HG02981 (cell line): ENCODE measurements around the gene MRPL24.

Source experiments
- ATAC-seq: cut with Tn5 transposase; IDR thresholded peaks from one replicate; pipeline ENCODE4 v1.9.1; 2021; ENCODE audit warnings: mild to moderate bottlenecking, moderate library complexity; ENCODE audit not compliant: unreplicated experiment

Gene MRPL24

GRCh38 chr1:156744344-156744743, 3.5 kb upstream of the MRPL24 start:
- no peak for ATAC-seq

DNA sequence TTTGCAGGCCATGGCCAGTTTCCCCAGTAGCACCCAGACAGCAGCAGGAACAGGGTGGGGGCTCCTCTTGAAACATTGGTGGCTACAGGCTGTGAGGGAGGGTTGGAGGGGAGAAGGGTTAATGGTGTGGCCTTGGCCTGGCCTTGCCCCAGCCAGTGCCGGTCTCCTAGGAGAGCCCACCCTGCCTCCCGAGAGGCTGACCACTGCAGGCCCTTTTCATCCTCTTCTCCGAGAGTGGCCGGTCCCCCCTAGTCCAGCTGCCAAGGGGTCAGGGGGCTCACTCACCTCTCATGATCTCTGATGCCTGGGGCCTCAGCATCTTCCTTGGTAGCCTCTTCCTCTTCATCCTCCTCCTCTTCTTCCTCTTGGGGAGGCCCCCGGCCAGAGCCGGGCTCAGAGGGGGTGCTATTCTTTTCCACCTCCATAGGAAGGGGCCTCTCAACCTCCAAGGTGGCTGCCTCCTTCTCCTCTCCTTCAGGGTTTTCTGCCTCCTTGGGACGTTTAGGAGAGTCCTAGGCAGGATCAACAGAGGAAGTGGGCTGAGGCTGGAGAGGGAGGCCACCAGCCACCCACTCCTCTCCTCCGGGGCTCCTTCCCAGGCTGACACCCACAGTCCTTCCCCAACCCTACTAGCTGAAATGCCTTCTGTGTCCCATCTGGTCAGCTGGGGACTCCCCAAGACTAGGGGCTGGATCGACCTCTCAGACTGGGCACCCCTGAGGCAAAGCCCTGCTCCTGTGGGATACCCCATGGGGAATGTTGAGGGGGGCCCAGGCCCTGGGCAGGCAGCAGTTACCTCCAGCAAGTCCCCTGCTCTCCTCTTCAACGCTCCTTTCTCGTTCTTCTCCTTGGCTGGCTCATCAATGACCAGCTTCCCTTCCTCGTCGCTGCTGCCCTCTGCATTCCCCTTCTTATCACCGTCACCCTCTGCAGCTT, 2.7 kb upstream of the MRPL24 start:
- no peak for ATAC-seq

GRCh38 chr1:156742801-156743200, 1.9 kb upstream of the MRPL24 start:
- no peak for ATAC-seq

- ATAC-seq = no peak
These were observed 1.1 kb upstream of the MRPL24 start for GRCh38 chr1:156742017-156742416.

DNA sequence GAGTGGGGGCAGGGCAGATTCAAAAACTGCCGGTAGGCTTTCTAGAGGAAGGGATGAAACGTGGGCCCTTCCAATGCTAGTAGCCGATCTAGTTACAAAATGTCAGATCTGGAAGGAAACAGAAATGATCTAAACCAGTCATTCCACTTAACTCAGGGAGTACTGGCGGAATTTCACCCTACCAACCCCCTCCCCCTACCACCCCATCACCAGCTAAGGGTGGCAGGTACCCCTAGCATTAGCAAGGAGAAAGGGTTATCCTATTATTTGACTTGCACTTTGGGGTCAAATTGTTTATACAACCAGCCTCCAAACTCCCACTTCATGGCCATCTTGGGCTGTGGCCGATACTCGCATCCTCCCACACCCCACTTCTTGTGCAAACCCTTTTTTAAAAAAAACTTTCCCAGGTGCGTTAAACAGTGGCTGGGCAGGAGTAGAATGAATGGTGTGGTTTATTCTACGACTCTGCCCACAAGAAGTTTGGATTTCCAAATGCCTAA, 644 bp upstream of the MRPL24 start:
- ATAC-seq = no peak

- peak; percentile 3 for ATAC-seq
These were observed 599 bp downstream of the MRPL24 start for GRCh38 chr1:156740237-156740740.

- no peak for ATAC-seq
These were observed 2.0 kb downstream of the MRPL24 start for GRCh38 chr1:156738916-156739315.

GRCh38 chr1:156738407-156738806, 2.5 kb downstream of the MRPL24 start:
- no peak for ATAC-seq

DNA sequence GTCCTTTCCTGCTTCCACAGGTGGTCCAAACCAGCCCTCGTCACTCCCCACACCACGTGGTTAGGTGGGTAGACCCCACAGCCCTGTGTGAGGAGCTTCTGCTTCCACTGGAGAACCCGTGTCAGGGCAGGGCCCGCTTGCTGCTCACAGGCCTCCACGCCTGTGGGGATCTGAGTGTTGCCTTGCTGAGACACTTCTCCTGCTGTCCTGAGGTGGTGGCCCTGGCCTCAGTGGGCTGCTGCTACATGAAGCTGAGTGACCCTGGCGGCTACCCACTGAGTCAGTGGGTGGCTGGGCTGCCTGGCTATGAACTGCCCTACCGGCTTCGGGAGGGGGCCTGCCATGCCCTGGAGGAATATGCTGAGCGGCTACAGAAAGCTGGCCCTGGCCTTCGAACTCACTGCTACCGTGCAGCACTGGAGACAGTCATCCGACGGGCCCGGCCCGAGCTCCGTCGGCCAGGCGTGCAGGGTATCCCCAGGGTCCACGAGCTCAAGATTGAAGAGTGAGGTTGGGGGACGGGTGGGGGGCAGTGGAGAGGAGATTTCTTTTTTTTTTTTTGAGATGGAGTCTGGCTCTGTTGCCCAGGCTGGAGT, 6.8 kb downstream of the MRPL24 start:
- ATAC-seq = no peak

DNA sequence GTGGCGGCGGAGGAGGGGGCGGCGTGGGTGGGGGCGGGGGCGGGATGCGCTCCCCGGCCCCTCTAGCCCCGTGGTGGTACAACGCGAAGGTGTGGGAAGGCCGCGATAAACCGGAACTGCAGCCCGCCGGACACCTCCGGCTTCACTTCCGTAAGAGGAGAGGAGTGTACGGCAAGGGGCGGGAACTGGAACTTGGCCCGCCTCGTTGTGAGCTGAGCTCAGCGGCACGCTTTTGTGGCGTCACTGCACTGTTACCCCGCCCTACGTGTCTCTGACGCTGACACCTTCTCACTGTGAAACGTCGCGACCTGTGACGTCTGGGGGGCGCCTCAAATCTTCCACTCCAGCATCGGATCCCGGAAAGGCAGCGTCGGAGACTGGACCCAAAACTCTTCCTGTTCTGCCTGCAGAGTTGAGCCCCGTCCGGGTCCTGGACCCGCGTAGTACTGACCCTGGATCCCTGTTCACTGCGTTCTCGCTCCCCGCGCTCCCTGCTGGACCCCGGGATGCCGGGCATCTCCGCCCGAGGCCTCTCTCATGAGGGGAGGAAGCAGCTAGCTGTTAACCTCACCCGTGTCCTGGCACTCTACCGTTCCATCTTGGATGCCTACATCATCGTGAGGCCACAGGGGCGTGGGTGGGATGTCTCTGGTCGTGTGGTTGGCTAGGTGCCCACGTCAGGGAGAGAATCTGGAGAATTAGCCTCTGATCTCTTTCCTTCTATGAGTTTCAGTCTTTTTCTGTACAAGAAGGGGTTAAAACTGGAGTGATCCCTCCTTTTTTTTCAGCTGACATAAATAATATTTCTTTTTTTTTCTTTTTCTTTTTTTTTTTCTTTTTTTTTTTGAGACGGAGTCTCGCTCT, 12.1 kb downstream of the MRPL24 start, which contains the start of gene ISG20L2:
ISG20L2 (minus strand) TSS at position 168 of the 864 bp plus-strand sequence. CDS start 1,114 bp downstream, outside the sequence.
- ATAC-seq = peak; percentile 87

DNA sequence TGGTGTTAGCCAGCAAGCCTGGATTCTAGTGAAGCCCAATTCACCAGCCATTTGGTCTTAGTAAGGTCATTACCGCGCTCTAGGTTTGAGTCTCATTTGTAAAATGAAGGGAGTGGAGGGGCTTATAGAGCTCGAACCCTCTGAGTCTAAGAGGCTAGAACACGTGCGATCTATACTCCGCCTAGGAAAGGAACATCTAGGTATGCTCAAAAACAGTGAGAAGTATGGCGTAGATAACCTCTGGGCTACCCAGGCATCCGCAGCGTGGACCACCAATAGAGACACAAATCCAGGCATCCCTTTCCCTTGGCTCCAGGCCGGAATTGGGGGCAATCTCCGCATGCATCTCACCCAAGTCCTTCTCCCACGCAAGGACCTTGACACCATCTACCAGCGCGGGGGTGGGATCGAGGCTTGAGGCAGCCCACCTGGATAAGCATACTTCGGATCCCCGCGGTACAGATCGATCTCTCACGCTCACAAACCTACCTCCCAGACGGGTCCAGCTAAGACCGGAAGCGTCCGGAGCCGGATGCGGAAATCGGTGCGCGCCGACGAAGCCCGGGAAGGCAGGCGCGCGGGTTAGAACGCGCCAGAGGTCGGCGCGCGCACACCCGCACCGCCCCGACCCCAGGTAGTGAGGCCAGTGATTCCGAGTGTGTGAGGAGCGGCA, 12.8 kb downstream of the MRPL24 start, which contains the start of gene METTL25B:
METTL25B (plus strand) TSS at position 544 of the 673 bp plus-strand sequence. CDS start 636 bp downstream, outside the sequence.
- ATAC-seq = peak; percentile 55

DNA sequence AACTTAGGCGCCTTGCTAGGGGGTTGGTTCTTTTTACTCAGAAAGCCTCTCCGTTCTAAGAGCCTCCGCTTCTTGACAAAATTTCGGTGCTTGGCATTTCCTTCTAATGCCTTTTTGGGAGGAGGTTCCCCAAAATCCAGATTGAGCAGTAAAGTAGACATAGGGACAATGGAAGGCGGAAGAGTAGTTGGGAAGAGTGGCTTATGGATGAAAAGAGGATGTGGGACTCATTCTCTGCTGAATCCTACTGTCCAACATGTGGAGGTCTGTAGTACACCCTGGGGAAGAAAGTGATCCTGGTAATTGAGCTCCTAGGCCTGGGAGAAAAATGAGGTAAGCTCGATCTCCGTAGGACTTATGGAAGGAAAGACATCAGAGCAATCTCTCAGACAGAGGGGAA, 13.4 kb downstream of the MRPL24 start:
- no peak for ATAC-seq

GRCh38 chr1:156726549-156727226, 14.2 kb downstream of the MRPL24 start:
- ATAC-seq = no peak

DNA sequence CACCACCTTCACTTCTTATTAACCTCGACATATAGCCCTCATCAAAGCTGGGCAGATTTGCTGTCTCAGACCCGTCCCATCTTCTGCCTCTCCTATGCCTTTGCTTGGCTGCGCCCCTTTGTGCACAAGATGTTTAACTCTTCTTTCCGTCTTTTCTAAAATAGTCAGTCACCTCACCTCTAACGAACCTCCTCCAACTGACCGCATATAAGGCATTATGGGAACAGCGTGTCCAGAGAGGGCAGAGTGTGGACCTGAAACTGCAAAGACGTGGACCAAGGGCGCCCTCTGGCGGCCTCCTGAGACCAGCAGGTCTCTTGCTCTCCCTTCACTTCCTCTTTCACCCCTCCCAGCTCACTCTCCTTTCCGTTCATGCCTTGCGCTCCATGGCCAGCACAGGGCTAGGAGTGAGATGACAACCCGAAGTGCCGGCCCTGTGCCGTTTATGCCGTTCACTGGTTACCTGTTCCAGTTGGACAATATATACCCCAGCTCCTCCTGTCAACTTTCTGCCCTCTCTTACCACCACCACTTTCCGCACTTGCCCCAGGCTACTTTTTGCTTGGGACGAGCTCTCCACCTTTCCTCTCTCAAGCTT, 15.1 kb downstream of the MRPL24 start:
- no peak for ATAC-seq

DNA sequence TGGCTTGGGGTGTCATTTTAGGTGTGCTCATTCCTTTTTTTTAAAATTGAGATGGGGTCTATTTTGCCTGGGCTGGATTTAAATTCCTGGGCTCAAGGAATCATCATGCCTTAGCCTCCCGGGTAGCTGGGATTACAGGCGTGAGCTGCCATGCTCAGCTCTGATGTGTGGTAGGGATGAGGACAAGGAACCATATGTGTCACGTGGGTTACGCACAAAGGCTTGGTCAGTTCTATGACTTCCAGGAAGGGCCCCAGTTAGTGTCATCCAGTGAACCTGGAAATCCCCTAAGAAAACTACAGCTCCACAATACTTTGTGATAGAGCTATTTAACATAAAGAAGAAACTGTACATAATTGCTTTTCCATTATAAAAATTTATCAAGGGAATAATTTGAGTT, 19.4 kb downstream of the MRPL24 start:
- ATAC-seq = no peak

GRCh38 chr1:156721131-156721530, 19.8 kb downstream of the MRPL24 start:
- ATAC-seq = no peak

- ATAC-seq = no peak
These were observed 23.5 kb downstream of the MRPL24 start for GRCh38 chr1:156717351-156717750.

DNA sequence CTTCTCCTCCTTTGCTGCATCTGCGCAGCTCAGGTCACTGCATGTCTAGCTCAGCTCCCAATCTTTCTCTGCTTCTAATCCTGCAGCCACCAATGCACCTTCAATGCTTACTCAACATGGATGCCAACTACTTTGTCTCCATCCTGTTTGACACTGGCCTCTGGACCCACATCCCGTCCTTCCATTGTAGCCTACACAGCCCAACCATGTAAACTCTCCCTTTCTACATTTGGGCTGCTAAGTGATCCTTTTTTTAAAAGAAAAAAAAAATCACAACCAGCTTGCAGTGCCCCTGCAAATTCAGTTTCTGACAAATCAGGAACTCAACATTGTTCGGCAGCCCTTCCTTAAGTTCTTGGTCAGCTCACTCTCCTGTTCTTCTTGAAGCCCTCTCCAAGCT, 26.1 kb downstream of the MRPL24 start:
- no peak for ATAC-seq

GRCh38 chr1:156712626-156713025, 28.3 kb downstream of the MRPL24 start:
- no peak for ATAC-seq
